GM20000 (cell line): Measurements from ENCODE around the gene LRIG1.

Experiments
- DNase-seq: peaks from one replicate; pipeline ENCODE4 v3.0.0; 2012; ENCODE audit warnings: low spot score
- CTCF ChIP-seq: IDR thresholded peaks from 2 replicates; pipeline ENCODE4 v1.5.1; 2012; ENCODE audit warnings: mild to moderate bottlenecking, control low read depth; ENCODE audit errors: extremely low read depth, missing control alignments

LRIG1 gene

GRCh38 chr3:66454464-66454859 lies 46.4 kb downstream of the LRIG1 start:
- DNase-seq = no peak
- no peak for TF ChIP-seq CTCF

- TF ChIP-seq CTCF = no peak
- no peak for DNase-seq
Observed at GRCh38 chr3:66453651-66454463, 47.0 kb downstream of the LRIG1 start.

- no peak for DNase-seq
- TF ChIP-seq CTCF = no peak
Observed at GRCh38 chr3:66452303-66453011, 48.4 kb downstream of the LRIG1 start.

GRCh38 chr3:66451766-66452165 lies 49.1 kb downstream of the LRIG1 start:
- TF ChIP-seq CTCF = no peak
- DNase-seq = no peak

GRCh38 chr3:66450390-66451022 lies 50.3 kb downstream of the LRIG1 start:
- TF ChIP-seq CTCF = no peak
- DNase-seq = no peak

- no peak for TF ChIP-seq CTCF
- DNase-seq = no peak
Observed at GRCh38 chr3:66449411-66449974, 51.3 kb downstream of the LRIG1 start.
